GM19099 (cell line): ENCODE data around the gene DTNB.

Experiments used
- POLR2A ChIP-seq: IDR thresholded peaks from 3 replicates; pipeline ENCODE4 v1.6.1; 2011; ENCODE audit warnings: low read depth; ENCODE audit not compliant: insufficient read length; ENCODE audit errors: extremely low read depth

Gene DTNB

GRCh38 chr2:25651782-25652455 lies 21.5 kb downstream of the DTNB start:
- no peak for TF ChIP-seq POLR2A

- no peak for TF ChIP-seq POLR2A
These were observed 22.3 kb downstream of the DTNB start for GRCh38 chr2:25651066-25651465.

- no peak for TF ChIP-seq POLR2A
These were observed 23.1 kb downstream of the DTNB start for GRCh38 chr2:25650256-25650655.

GRCh38 chr2:25649786-25650185 lies 23.6 kb downstream of the DTNB start:
- TF ChIP-seq POLR2A: no peak

GRCh38 chr2:25642298-25642697 lies 31.1 kb downstream of the DTNB start:
- TF ChIP-seq POLR2A: no peak

- no peak for TF ChIP-seq POLR2A
These were observed 33.7 kb downstream of the DTNB start for GRCh38 chr2:25639696-25640095.

- no peak for TF ChIP-seq POLR2A
These were observed 34.2 kb downstream of the DTNB start for GRCh38 chr2:25639131-25639530.

- TF ChIP-seq POLR2A: no peak
These were observed 37.6 kb downstream of the DTNB start for GRCh38 chr2:25635797-25636196.

GRCh38 chr2:25632396-25632795 lies 41.0 kb downstream of the DTNB start:
- no peak for TF ChIP-seq POLR2A

- no peak for TF ChIP-seq POLR2A
These were observed 48.7 kb downstream of the DTNB start for GRCh38 chr2:25624635-25625034.

- TF ChIP-seq POLR2A: no peak
These were observed 50.0 kb downstream of the DTNB start for GRCh38 chr2:25623361-25623760.

GRCh38 chr2:25620711-25621110 lies 52.7 kb downstream of the DTNB start:
- TF ChIP-seq POLR2A: no peak

- TF ChIP-seq POLR2A: no peak
These were observed 53.3 kb downstream of the DTNB start for GRCh38 chr2:25620077-25620476.

GRCh38 chr2:25619185-25619584 lies 54.2 kb downstream of the DTNB start:
- TF ChIP-seq POLR2A: no peak

- TF ChIP-seq POLR2A: no peak
These were observed 54.7 kb downstream of the DTNB start for GRCh38 chr2:25618676-25619075.

- TF ChIP-seq POLR2A: no peak
These were observed 55.3 kb downstream of the DTNB start for GRCh38 chr2:25617948-25618646.

GRCh38 chr2:25615920-25616319 lies 57.5 kb downstream of the DTNB start:
- no peak for TF ChIP-seq POLR2A

- no peak for TF ChIP-seq POLR2A
These were observed 58.0 kb downstream of the DTNB start for GRCh38 chr2:25615386-25615785.

GRCh38 chr2:25614711-25615110 lies 58.7 kb downstream of the DTNB start:
- TF ChIP-seq POLR2A: no peak
